Spinal cord (tissue), 10 donors: ENCODE data around the gene ARHGAP20. TPM values are rescaled to one million over a fixed set of nuclear protein-coding genes. Genes with fewer than 3 reads are reported as not detected.

Source experiments
- DNase-seq, 6 donors: peaks; one replicate each; pipeline versions ENCODE4 v3.0.0 to v3.0.0-alpha.2; 2013 to 2015; ENCODE audit warnings: low spot score in 6 of 6, low read depth in 4 of 6
- H3K27ac ChIP-seq: one replicate; pipeline ENCODE4 v1.5.1; 2013; ENCODE audit warnings: low read depth, low read length, control low read depth
- H3K27me3 ChIP-seq: one replicate; pipeline ENCODE4 v1.6.1; 2013; ENCODE audit warnings: low read length; ENCODE audit not compliant: control insufficient read depth, insufficient read depth
- H3K36me3 ChIP-seq: one replicate; pipeline ENCODE4 v1.6.1; 2013; ENCODE audit warnings: low read length; ENCODE audit not compliant: control insufficient read depth, insufficient read depth
- H3K4me1 ChIP-seq: one replicate; pipeline ENCODE4 v1.6.1; 2013; ENCODE audit warnings: low read length; ENCODE audit not compliant: control insufficient read depth, insufficient read depth
- H3K4me3 ChIP-seq: one replicate; pipeline ENCODE4 v1.5.1; 2013; ENCODE audit warnings: low read depth, low read length, control low read depth
- H3K9me3 ChIP-seq: one replicate; pipeline ENCODE4 v1.6.1; 2013; ENCODE audit warnings: low read length; ENCODE audit not compliant: control insufficient read depth, insufficient read depth
- WGBS: methylation state at CpG from one replicate; pipeline ENCODE4 v1.1.5; 2013; ENCODE audit warnings: missing lambda C conversion rate; ENCODE audit not compliant: insufficient coverage; 5-methylcytosine and 5-hydroxymethylcytosine counted together
- polyA plus RNA-seq, 2 donors: library from polyadenylated mRNA; unstranded; fragments of 120-200 nt; gene quantifications; one replicate each; pipeline ENCODE4 v1.2.1, GENCODE V29; 2013; ENCODE audit not compliant: insufficient read length in 2 of 2
- total RNA-seq, 2 donors: library from RNA; depleted of rRNA in 1 of 2; stranded (reverse); fragments of 120-200 nt in 1 of 2; fragments of >200 nt in 1 of 2; gene quantifications; one replicate each; pipeline versions ENCODE4 v1.2.3 to v1.2.4, GENCODE V29; 2013 to 2014
- donor health status: healthy.

Gene ARHGAP20
- total and polyA plus RNA-seq, 4 donors: 15.6 to 28.5 (median 17.7) TPM

DNA sequence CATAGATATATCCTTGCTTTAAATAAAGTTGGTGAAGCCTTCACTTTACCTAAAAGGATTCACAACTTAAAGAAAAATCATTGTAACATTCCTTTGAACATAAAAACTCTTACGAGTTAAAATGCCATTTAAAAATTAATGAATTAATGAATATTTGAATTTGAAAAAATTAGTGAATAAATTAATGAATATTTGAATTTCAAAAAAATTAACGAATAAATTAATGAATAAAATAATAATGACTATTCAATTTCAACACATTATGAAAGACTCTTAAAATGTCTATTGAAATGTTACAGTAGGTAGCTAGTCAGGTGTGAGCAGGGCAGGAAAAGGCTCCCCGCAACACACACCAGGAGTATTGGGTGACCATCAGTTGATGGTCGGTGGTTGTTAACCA is 22.9 kb downstream of the ARHGAP20 start:
- no peak for DNase-seq
- 94% methylated on average over 2 of the region's 4 CpGs for WGBS
- Histone ChIP-seq H3K4me3 (no peak overlapping the region), H3K27ac (no peak overlapping the region), H3K4me1 (no peaks in the 10 kb centered on the region), H3K27me3 (no peaks in the 10 kb centered on the region), H3K9me3 (no peaks in the 10 kb centered on the region), H3K36me3 (peaks cover 3% of the 10 kb centered on the region)

DNA sequence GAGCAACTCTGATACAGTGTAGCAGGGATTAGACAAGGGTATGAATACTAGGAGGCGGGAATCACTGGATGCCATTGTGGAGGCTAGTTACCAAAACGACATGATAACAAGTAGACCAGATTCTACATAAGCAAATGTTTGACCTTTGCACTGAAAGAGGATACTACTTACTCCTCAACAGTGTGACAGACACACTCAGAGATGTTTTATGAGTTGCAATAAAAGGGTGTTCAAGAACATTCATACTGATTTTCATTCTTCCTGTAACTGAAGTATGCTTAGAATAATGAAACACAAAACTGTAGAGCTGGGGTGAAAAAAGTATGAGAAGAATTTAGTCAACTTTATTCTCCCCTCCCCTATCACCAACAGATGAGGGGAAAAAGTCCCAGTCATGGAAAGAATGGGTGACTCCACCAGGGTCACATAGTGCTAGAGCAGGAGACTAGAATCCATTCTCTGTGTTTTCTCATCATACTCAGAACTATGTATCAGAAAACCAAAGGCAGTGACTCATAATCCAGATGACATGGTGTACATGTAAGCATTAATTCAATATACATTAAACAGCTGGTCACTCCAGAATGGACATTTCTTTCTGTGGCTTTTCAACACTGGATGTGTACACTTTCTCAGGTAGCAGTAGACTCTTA is 32.8 kb downstream of the ARHGAP20 start:
- Histone ChIP-seq H3K4me1 (no peaks in the 10 kb centered on the region), H3K27ac (no peak overlapping the region), H3K9me3 (no peaks in the 10 kb centered on the region), H3K4me3 (no peak overlapping the region), H3K36me3 (no peaks in the 10 kb centered on the region), H3K27me3 (no peaks in the 10 kb centered on the region)
- WGBS: no CpG with 5 or more reads among the region's 2 CpGs
- no peak for DNase-seq

DNA sequence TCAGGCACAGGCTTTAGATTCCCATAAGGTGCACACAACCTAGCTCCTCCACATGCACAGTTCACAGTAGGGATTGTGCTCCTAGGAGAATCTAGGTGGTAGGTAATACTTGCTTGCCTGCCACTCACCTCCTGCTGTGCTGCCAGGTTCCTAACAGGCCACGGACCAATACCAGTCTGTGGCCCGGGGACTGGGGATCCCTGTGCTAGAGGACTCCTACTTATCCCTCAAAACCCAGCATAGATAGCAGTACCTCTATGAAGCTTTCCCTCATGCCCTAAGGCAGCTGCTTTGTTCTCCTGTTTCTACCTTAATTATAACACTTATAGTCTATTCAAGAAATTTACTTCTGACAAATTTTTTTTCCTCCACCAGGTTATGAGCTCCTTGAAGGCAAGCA is 36.7 kb downstream of the ARHGAP20 start:
- no peaks in the 10 kb centered on the region for H3K27me3 ChIP-seq
- H3K4me3 ChIP-seq: no peak overlapping the region
- no peaks in the 10 kb centered on the region for H3K4me1 ChIP-seq
- 92% methylated on average over 2 of the region's 2 CpGs for WGBS
- no peaks in the 10 kb centered on the region for H3K9me3 ChIP-seq
- H3K36me3 ChIP-seq: no peaks in the 10 kb centered on the region
- no peak for DNase-seq
- H3K27ac ChIP-seq: no peak overlapping the region

DNA sequence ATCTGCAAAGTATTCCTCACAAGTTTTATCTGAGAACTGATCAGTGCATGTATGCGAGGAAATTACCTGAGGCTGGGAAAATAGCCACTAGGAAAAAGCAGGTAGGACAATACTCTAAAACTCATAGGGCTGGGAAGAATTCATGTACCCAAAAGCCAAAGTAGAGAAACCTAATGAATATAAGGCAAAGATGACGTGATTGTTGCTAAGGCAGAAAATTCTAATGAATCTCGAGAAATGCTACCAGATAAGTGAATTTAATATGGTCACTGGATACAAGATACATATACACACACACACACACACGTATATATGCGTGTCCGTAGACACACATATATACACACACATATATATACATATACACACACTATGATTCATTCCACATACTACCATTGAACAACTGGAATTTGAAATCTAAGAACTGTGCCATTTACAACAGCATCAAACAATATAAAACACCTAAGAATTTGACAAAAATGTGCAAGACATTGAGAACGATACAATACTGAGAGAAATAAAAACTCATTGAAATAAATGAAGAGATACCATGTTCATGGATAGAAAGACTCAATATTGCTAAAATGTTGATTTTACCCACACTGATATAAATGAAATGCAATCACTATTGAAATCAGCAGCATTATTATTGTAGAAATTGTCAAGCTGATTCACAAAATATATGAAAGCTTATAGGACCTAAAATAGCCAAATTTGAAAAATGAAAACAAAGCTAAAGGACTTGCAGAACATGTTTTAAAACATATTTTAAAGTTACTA is 46.4 kb downstream of the ARHGAP20 start:
- no peak overlapping the region for H3K4me3 ChIP-seq
- no peak overlapping the region for H3K27ac ChIP-seq
- no CpG with 5 or more reads among the region's 7 CpGs for WGBS
- DNase-seq: no peak
- no peaks in the 10 kb centered on the region for H3K4me1 ChIP-seq
- H3K9me3 ChIP-seq: no peaks in the 10 kb centered on the region
- no peaks in the 10 kb centered on the region for H3K27me3 ChIP-seq
- no peaks in the 10 kb centered on the region for H3K36me3 ChIP-seq

DNA sequence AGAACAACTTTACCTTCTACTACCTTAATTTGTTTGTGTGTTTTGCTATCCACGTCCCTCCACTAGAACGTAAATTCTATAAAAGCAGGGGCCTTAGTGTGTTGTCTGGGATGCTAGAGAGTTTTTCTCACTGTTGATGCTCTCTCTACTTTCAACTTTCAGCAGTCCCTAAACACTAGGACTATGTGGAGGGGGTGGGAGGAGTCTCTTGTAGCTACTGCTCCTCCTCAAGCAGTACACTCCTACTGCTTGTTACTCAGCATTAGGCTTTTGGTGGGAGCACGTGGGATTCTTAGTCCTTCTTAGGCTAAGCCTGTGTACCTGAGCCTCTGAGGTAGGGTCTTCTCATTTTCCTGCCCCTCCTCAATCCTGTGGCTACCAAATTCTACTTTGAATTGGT is 56.3 kb downstream of the ARHGAP20 start:
- WGBS: no CpG with 5 or more reads among the region's 3 CpGs
- no peaks in the 10 kb centered on the region for H3K4me1 ChIP-seq
- H3K9me3 ChIP-seq: peaks cover 3% of the 10 kb centered on the region
- no peaks in the 10 kb centered on the region for H3K27me3 ChIP-seq
- no peaks in the 10 kb centered on the region for H3K36me3 ChIP-seq
- no peak overlapping the region for H3K27ac ChIP-seq
- no peak for DNase-seq
- no peak overlapping the region for H3K4me3 ChIP-seq

DNA sequence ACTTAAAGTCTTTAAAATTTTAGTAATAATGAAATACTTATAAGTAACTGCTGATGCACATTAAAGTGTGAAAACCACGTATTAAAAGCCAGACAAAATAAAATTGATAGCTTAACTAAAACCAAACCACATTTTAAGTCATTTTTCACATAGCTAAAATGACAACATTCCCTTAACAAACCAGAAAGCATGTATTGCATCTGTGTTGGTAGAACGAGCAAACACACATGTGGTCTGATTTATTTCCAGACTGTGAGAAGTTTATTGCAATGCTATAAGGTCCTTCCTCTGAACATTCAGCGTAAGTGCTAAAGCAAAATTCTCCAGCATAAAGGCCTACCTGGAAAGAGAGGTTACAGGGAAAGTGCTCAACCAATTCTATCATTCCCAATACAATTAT is 57.8 kb downstream of the ARHGAP20 start:
- peak in 1 of 6 donors; percentile 5 for DNase-seq
- Histone ChIP-seq H3K9me3 (peaks cover 3% of the 10 kb centered on the region), H3K27me3 (no peaks in the 10 kb centered on the region), H3K36me3 (no peaks in the 10 kb centered on the region), H3K27ac (no peak overlapping the region), H3K4me1 (no peaks in the 10 kb centered on the region), H3K4me3 (no peak overlapping the region)
- no CpG with 5 or more reads among the region's 3 CpGs for WGBS

DNA sequence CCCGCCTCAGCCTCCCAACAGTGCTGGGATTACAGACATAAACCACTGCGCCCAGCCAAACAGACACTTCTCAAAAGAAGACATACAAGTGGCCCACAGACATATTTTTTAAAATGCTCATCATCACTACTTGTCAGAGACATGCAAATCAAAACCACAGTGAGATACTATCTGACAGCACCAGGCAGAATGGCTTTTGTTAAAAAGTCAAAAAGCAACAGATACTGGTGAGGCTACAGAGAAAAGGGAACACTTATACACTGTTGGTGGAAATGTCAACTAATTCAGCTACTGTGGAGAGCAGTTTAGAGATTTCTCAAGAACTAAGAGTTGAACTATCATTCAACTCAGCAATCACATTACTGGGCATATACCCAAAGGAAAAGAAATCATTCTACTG is 67.0 kb downstream of the ARHGAP20 start:
- H3K36me3 ChIP-seq: no peaks in the 10 kb centered on the region
- no peak overlapping the region for H3K4me3 ChIP-seq
- WGBS: 94% methylated on average over 2 of the region's 2 CpGs
- no peaks in the 10 kb centered on the region for H3K4me1 ChIP-seq
- H3K27ac ChIP-seq: no peak overlapping the region
- H3K27me3 ChIP-seq: no peaks in the 10 kb centered on the region
- no peaks in the 10 kb centered on the region for H3K9me3 ChIP-seq
- DNase-seq: no peak

DNA sequence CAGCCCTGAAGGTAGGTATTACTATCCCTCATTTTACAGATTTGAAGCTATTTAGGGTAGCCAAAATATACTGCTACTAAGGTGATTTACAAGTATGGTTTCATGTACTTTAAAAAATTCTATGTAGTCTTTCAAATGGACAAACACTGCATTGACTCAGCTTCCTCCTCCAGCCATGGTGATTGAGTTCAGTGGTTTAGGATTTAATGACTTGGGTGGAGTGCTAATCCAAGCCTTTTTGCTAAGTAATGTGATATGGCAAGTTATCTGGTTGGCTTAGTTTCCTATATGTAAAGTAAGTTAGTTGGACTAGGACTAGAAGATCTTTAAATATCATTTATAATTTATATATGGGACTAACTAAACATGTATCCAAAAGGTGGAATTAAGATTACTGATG is 77.9 kb downstream of the ARHGAP20 start:
- H3K36me3 ChIP-seq: no peaks in the 10 kb centered on the region
- no peaks in the 10 kb centered on the region for H3K9me3 ChIP-seq
- H3K4me3 ChIP-seq: no peak overlapping the region
- no peak overlapping the region for H3K27ac ChIP-seq
- H3K4me1 ChIP-seq: no peaks in the 10 kb centered on the region
- no peak for DNase-seq
- H3K27me3 ChIP-seq: no peaks in the 10 kb centered on the region

DNA sequence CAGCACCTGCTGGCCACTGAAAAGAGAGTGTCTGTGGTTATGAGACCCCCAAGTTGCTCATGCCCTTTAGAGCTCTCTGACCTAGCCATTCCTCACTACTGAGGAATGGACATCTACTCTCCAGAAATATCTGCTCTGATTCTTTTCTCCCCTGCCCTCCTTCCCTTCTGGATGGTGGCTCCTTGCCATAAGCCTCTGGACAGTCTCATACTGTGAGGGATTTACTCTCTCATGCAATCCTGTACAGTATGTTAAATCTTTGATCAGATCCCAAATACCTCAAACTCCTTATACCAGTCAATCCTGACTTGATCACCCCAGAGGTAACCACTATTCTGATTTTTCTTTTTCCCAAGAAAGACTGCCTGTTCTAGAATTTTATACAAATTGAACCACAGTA is 80.7 kb downstream of the ARHGAP20 start:
- Histone ChIP-seq H3K4me1 (no peaks in the 10 kb centered on the region), H3K27ac (no peak overlapping the region), H3K27me3 (no peaks in the 10 kb centered on the region), H3K36me3 (no peaks in the 10 kb centered on the region), H3K9me3 (no peaks in the 10 kb centered on the region), H3K4me3 (no peak overlapping the region)
- DNase-seq: no peak

DNA sequence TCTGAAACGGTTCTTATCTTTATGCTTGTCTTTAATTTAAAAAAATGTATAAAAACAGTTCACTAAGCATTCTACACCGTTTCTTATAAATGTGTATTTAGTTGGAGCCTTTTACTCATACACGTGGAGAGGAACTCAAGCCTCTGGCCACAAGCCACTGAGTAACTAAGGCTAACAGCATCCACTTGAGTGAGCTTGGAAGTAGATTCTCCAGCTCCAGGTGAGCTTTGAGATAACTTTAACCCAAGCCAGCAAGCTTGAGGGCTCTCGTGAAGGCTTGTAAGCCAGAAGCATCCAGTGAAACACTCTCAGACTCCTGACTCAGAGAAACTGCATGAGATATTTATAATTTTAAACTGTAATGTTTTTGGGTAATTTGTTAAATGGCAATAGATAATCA is 82.6 kb downstream of the ARHGAP20 start:
- no peaks in the 10 kb centered on the region for H3K4me1 ChIP-seq
- WGBS: no CpG with 5 or more reads among the region's 4 CpGs
- H3K9me3 ChIP-seq: no peaks in the 10 kb centered on the region
- DNase-seq: no peak
- H3K27ac ChIP-seq: no peak overlapping the region
- H3K27me3 ChIP-seq: no peaks in the 10 kb centered on the region
- H3K4me3 ChIP-seq: no peak overlapping the region
- no peaks in the 10 kb centered on the region for H3K36me3 ChIP-seq
